ENCODE results near the gene TMEM69. TPM values are rescaled to one million over a fixed set of nuclear protein-coding genes. Genes with fewer than 3 reads are reported as not detected.

The TMEM69 gene
- total RNA-seq (2016; rRNA removed; fragmentation: Illumina TruSeq; extraction: Trizol) (21.9 and 25.4 TPM in 2 replicates), polyA plus RNA-seq (2011; rRNA removed) (112 and 135 TPM in 2 replicates), polyA minus RNA-seq (2011; rRNA and poly(A)+ RNA removed; ENCODE audit: low replicate concordance) (78.0 and 80.4 TPM in 2 replicates), Bru-seq, nascent RNA (percentile 85 among the genes with signal in this experiment), BruChase-seq, experiment 1, labeled RNA remaining after a 6-hour chase (percentile 88 among the genes with signal in this experiment), BruChase-seq, experiment 2, labeled RNA remaining after a 2-hour chase (percentile 81 among the genes with signal in this experiment)
- total RNA-seq (2016; cell fraction: cytosol; rRNA removed; fragmentation: Illumina TruSeq; extraction: Trizol; ENCODE audit: low read depth), result 11.4 TPM in 2 replicates
- 22.3 and 23.4 TPM in 2 replicates for total RNA-seq (2016; cell fraction: insoluble cytoplasmic fraction; rRNA removed; fragmentation: Illumina TruSeq; extraction: Trizol)
- total RNA-seq (2016; cell fraction: membrane; rRNA removed; fragmentation: Illumina TruSeq; extraction: Trizol), result 25.3 and 27.2 TPM in 2 replicates
- total RNA-seq (2016; cell fraction: nucleus; rRNA removed; fragmentation: Illumina TruSeq; extraction: Trizol), result 15.9 TPM in 2 replicates
- polyA plus RNA-seq (2011; cell fraction: cytosol; rRNA removed), result 79.4 and 112 TPM in 2 replicates
- polyA plus RNA-seq (2011; cell fraction: nucleus; rRNA removed), result 24.0 and 32.3 TPM in 2 replicates
- 42.1 and 42.2 TPM in 2 replicates for polyA plus RNA-seq (2012)
- polyA plus RNA-seq (2016; cell fraction: cytosol; fragmentation: Illumina TruSeq; extraction: Trizol; ENCODE audit: low read depth), result 14.7 and 16.7 TPM in 2 replicates
- 38.2 and 42.6 TPM in 2 replicates for polyA plus RNA-seq (2016; cell fraction: insoluble cytoplasmic fraction; fragmentation: Illumina TruSeq; extraction: Trizol; ENCODE audit: low read depth)
- 28.0 and 33.0 TPM in 2 replicates for polyA plus RNA-seq (2016; cell fraction: membrane; fragmentation: Illumina TruSeq; extraction: Trizol; ENCODE audit: low read depth)
- polyA plus RNA-seq (2016; cell fraction: nucleus; fragmentation: Illumina TruSeq; extraction: Trizol; ENCODE audit: insufficient read depth, low read depth), result 36.0 and 42.8 TPM in 2 replicates
- 35.4 and 38.1 TPM in 2 replicates for polyA minus RNA-seq (2011; cell fraction: cytosol; rRNA and poly(A)+ RNA removed)
- 26.5 and 35.8 TPM in 2 replicates for polyA minus RNA-seq (2011; cell fraction: nucleus; rRNA and poly(A)+ RNA removed)
- long read RNA-seq, experiment 1, transcript TMEM69-201 (3 exons, 2,439 nt), result major isoform, 58 of 74 reads
- long read RNA-seq, experiment 1, partial matches to known transcripts, result 3 of 74 reads
- long read RNA-seq, experiment 1, other reads (novel, unspliced or antisense), result 10 of 74 reads
- long read RNA-seq, experiment 2, transcript TMEM69-201 (3 exons, 2,439 nt), result major isoform, 56 of 82 reads
- long read RNA-seq, experiment 2, partial matches to known transcripts, result 3 of 82 reads
- long read RNA-seq, experiment 2, other reads (novel, unspliced or antisense), result 19 of 82 reads

- peaks cover 18% of the 10 kb centered on the region for H4K20me1 ChIP-seq (ENCODE audit: insufficient read depth, low read length)
- DNase-seq (ENCODE audit: low spot score) (peak; percentile 90), FAIRE-seq (no peak), ATAC-seq (peak; percentile 61)
- peak within 1 kb of the TSS; percentile 100 for H3K9ac ChIP-seq (ENCODE audit: insufficient read depth, low read depth, low read length)
- WGBS (ENCODE audit: low lambda C conversion rate), result under 1% methylated on average over 17 of the region's 24 CpGs
- H3K4me3 ChIP-seq (replicated peaks in 1 of 3; ENCODE audit: insufficient read depth in 1 of 3, low read depth in 2 of 3, low read length in 3 of 3), result peak within 1 kb of the TSS; percentile 83 to 98 (median 93)
- H3K36me3 ChIP-seq (replicated peaks in 1 of 2; ENCODE audit: control insufficient read depth in 1 of 2, insufficient read depth in 2 of 2, low read length in 2 of 2), result peaks cover 0 to 13% of the 10 kb centered on the region in 2 experiments; a peak in 3 of 5 replicates
- peak within 1 kb of the TSS; percentile 89 for H2AFZ ChIP-seq (ENCODE audit: low read length)
- intact Hi-C loops (cut with micrococcal nuclease; ENCODE audit: unreplicated experiment), result loop anchor here (2.0 to 5.0 kb wide), 4 partner anchors 64 to 491 kb away; partner anchors contain the start of genes IPP and MAST2
- H3K9me3 ChIP-seq (ENCODE audit: low read length), result no peaks in the 10 kb centered on the region
- peak within 1 kb of the TSS; percentile 99 for H3K27ac ChIP-seq (ENCODE audit: extremely low read length, insufficient read depth, low read length)
- H3K4me1 ChIP-seq (ENCODE audit: insufficient read depth, low read length), result peaks cover 34% of the 10 kb centered on the region
- ChIA-PET CTCF (ENCODE audit: low intra/inter-chr PET ratio, low total read pairs) (no interaction called here), POLR2A (interaction anchor here (0.6 to 2.7 kb wide), 23 partner anchors 10 to 199 kb away, joined by 3 to 29 read pairs (median 4); partner anchors contain the start of genes CCDC163, IPP, MMACHC and NASP)
- no TSS peak for BruUV-seq (replicated peaks)
- peaks cover 62% of the 10 kb centered on the region for H3K79me2 ChIP-seq (ENCODE audit: insufficient read depth, low read length)
- H3K27me3 ChIP-seq (ENCODE audit: control insufficient read depth in 1 of 2, insufficient read depth in 2 of 2, low read length in 2 of 2), result peaks cover 0 to 5% of the 10 kb centered on the region in 2 experiments; a peak in 2 of 5 replicates
- H3K4me2 ChIP-seq (ENCODE audit: low read depth, low read length), result peak within 1 kb of the TSS; percentile 99
- in situ Hi-C loops (cut with HindIII; ENCODE audit: extremely low pct_ligation_motif_present, low pct_unique_long_range_greater_than_20kb), result loop anchor here (5.0 kb wide), 1 partner anchor 114 kb away; the partner anchor contains the start of gene MAST2
- TF ChIP-seq ZNF550 (CRISPR knock-in tag; IDR thresholded peaks at IDR 0.05; ENCODE audit: borderline replicate concordance) (no peak), HNRNPH1 (optimal IDR thresholded peaks at IDR 0.05; ENCODE audit: low read depth, low read length) (no peak), KLF9 (CRISPR knock-in tag; IDR thresholded peaks at IDR 0.05; ENCODE audit: low read depth) (no peak), HNF1B (CRISPR knock-in tag; IDR thresholded peaks at IDR 0.05) (peak; percentile 59; the same call in 1 of the 2 replicates), RARA (CRISPR knock-in tag; IDR thresholded peaks at IDR 0.05) (peak; percentile 58; the same call in 1 of the 2 replicates), ZNF143 (CRISPR knock-in tag; IDR thresholded peaks at IDR 0.05) (peak; percentile 79), GATAD2A (CRISPR knock-in tag; IDR thresholded peaks at IDR 0.05) (peak; percentile 74), HBP1 (CRISPR knock-in tag; IDR thresholded peaks at IDR 0.05; ENCODE audit: low read depth) (0 out of 2 replicates have a peak, but pooled peaks have one; percentile 52), ZNF496 (CRISPR knock-in tag; IDR thresholded peaks at IDR 0.05; ENCODE audit: insufficient replicate concordance) (no peak), MIER2 (CRISPR knock-in tag; IDR thresholded peaks at IDR 0.05) (0 out of 2 replicates have a peak, but pooled peaks have one; percentile 22), ZNF232 (CRISPR knock-in tag; IDR thresholded peaks at IDR 0.05; ENCODE audit: borderline replicate concordance) (peak; percentile 40), ZNF414 (CRISPR knock-in tag; IDR thresholded peaks at IDR 0.05) (no peak; the same call in 1 of the 2 replicates), NFIC (IDR thresholded peaks at IDR 0.05; ENCODE audit: low read length) (peak; percentile 69)
These were observed at the start of gene TMEM69 for GRCh38 chr1:45687754-45688740. TSS of gene TMEM69 (plus strand) at chr1:45688181. CDS start at chr1:45691069, 2,888 bp downstream.

All from HepG2 (cell line).